CD14-positive monocyte (primary cell): ENCODE results near the gene YWHAQ. TPM values are rescaled to one million over a fixed set of nuclear protein-coding genes. Genes with fewer than 3 reads are reported as not detected.

ENCODE experiments used
- DNase-seq, 3 donors: peaks; one replicate each; pipeline ENCODE4 v3.0.0-alpha.2; 2011 to 2022
- H2AFZ ChIP-seq: 2 replicates; pipeline ENCODE4 v1.6.0; 2012; ENCODE audit warnings: mild to moderate bottlenecking, low read depth, low read length, inconsistent platforms; ENCODE audit not compliant: insufficient read depth, poor library complexity, severe bottlenecking
- H3K27ac ChIP-seq, 2 donors: 1 replicate in 1 of 2; 2 replicates in 1 of 2; pipeline ENCODE4 v1.5.1; 2012 to 2013; ENCODE audit warnings: low read length in 2 of 2, control low read depth in 1 of 2, inconsistent platforms in 1 of 2, low read depth in 1 of 2, mild to moderate bottlenecking in 1 of 2
- H3K27me3 ChIP-seq, 2 donors: one replicate each; pipeline versions ENCODE4 v1.6.0 to v1.6.1; 2011 to 2013; ENCODE audit warnings: low read length in 2 of 2; ENCODE audit not compliant: control insufficient read depth in 2 of 2, insufficient read depth in 2 of 2
- H3K36me3 ChIP-seq, 2 donors: replicated peaks in 1 of 2; 1 replicate in 1 of 2; 2 replicates in 1 of 2; pipeline versions ENCODE4 v1.5.1 to v1.6.1; 2012 to 2013; ENCODE audit warnings: low read length in 2 of 2, control low read depth in 1 of 2, inconsistent platforms in 1 of 2, mild to moderate bottlenecking in 1 of 2; ENCODE audit not compliant: insufficient read depth in 2 of 2, control insufficient read depth in 1 of 2
- H3K4me1 ChIP-seq, 2 donors: 1 replicate in 1 of 2; 2 replicates in 1 of 2; pipeline versions ENCODE4 v1.5.1 to v1.6.1; 2012 to 2013; ENCODE audit warnings: low read length in 2 of 2, control low read depth in 1 of 2, inconsistent platforms in 1 of 2, mild to moderate bottlenecking in 1 of 2, moderate library complexity in 1 of 2; ENCODE audit not compliant: insufficient read depth in 2 of 2, control insufficient read depth in 1 of 2
- H3K4me2 ChIP-seq: replicated peaks from 2 replicates; pipeline ENCODE3; 2012; ENCODE audit warnings: low read length, moderate library complexity, mild to moderate bottlenecking; ENCODE audit not compliant: poor library complexity, severe bottlenecking; ENCODE audit errors: extremely low read depth
- H3K4me3 ChIP-seq, 3 experiments: fragments of 200-600 bp in 1 of 3; sonication (generic) in 1 of 3; replicated peaks in 1 of 3; 1 replicate in 2 of 3; 2 replicates in 1 of 3; pipeline ENCODE4 v1.5.1; 2011 to 2013; ENCODE audit warnings: low read length in 3 of 3, mild to moderate bottlenecking in 3 of 3, control low read depth in 2 of 3, low read depth in 2 of 3, inconsistent platforms in 1 of 3, moderate library complexity in 1 of 3
- H3K79me2 ChIP-seq: 2 replicates; pipeline ENCODE4 v1.6.0; 2012; ENCODE audit warnings: mild to moderate bottlenecking, control low read depth, inconsistent platforms, low read length, moderate library complexity; ENCODE audit not compliant: insufficient read depth
- H3K9ac ChIP-seq: 2 replicates; pipeline ENCODE4 v1.6.0; 2017; ENCODE audit warnings: low read length, mild to moderate bottlenecking; ENCODE audit not compliant: insufficient read depth, poor library complexity, severe bottlenecking
- H3K9me3 ChIP-seq, 2 donors: replicated peaks in 1 of 2; 1 replicate in 1 of 2; 2 replicates in 1 of 2; pipeline versions ENCODE4 v1.5.1 to v1.6.1; 2012 to 2013; ENCODE audit warnings: low read length in 2 of 2, control low read depth in 1 of 2; ENCODE audit not compliant: control insufficient read depth in 1 of 2, insufficient read depth in 1 of 2
- H4K20me1 ChIP-seq: 2 replicates; pipeline ENCODE4 v1.6.0; 2012; ENCODE audit warnings: mild to moderate bottlenecking, low read length, control low read depth, moderate library complexity; ENCODE audit not compliant: insufficient read depth
- H3K27ac Mint-ChIP-seq, 7 donors: one replicate each; pipeline ENCODE4 v1.8.0; 2020; ENCODE audit warnings: mild to moderate bottlenecking in 7 of 7, mixed read lengths in 7 of 7, moderate library complexity in 6 of 7, inconsistent platforms in 2 of 7
- H3K27me3 Mint-ChIP-seq, 3 donors: one replicate each; pipeline ENCODE4 v1.8.0; 2021 to 2022; ENCODE audit warnings: low read depth in 3 of 3, mild to moderate bottlenecking in 3 of 3, mixed read lengths in 3 of 3, moderate library complexity in 3 of 3, inconsistent platforms in 1 of 3
- H3K36me3 Mint-ChIP-seq, 2 donors: one replicate each; pipeline ENCODE4 v1.8.0; 2020; ENCODE audit warnings: mixed read lengths in 2 of 2, inconsistent platforms in 1 of 2, mild to moderate bottlenecking in 1 of 2
- H3K4me1 Mint-ChIP-seq: one replicate; pipeline ENCODE4 v1.8.0; 2020; ENCODE audit warnings: mild to moderate bottlenecking, mixed read lengths
- H3K4me3 Mint-ChIP-seq, 2 donors: one replicate each; pipeline ENCODE4 v1.8.0; 2020; ENCODE audit warnings: mild to moderate bottlenecking in 2 of 2, mixed read lengths in 2 of 2, moderate library complexity in 1 of 2
- H3K9me3 Mint-ChIP-seq, 7 donors: one replicate each; pipeline ENCODE4 v1.8.0; 2020 to 2022; ENCODE audit warnings: mixed read lengths in 7 of 7, mild to moderate bottlenecking in 6 of 7, moderate library complexity in 6 of 7, inconsistent platforms in 2 of 7
- WGBS: methylation state at CpG from one replicate; pipeline ENCODE4 v1.1.5; 2013; ENCODE audit warnings: missing lambda C conversion rate; ENCODE audit not compliant: insufficient coverage; 5-methylcytosine and 5-hydroxymethylcytosine counted together
- intact Hi-C, 2 donors: fragments of 100-400 bp; cut with micrococcal nuclease; formaldehyde crosslinking; loops; one replicate each; pipeline versions ENCODE4 v1.15.0 to v1.15.1; 2023
- polyA plus RNA-seq, 3 donors: library from polyadenylated mRNA; depleted of rRNA in 1 of 3; unstranded in 2 of 3; stranded (reverse) in 1 of 3; fragments of 300-500 nt in 2 of 3; fragments of >200 nt in 1 of 3; fragmentation: Illumina TruSeq in 2 of 3; gene quantifications; 1 replicate in 2 of 3; 2 replicates in 1 of 3; pipeline ENCODE4 v1.2.3, GENCODE V29; 2012 to 2021
- TF ChIP-seq, protein P1 (sequence below): fragments of 200-600 bp; IDR thresholded peaks from one replicate; pipeline ENCODE4 v1.8.0; 2022; ENCODE audit warnings: antibody characterized with exemption, mild to moderate bottlenecking

The YWHAQ gene
- polyA plus RNA-seq, 3 donors, result 60.9 to 173 (median 165) TPM

GRCh38 chr2:9573013-9573720 is 57.6 kb downstream of the YWHAQ start:
- H3K9me3 ChIP-seq, result no peaks in the 10 kb centered on the region
- no CpG with 5 or more reads among the region's 1 CpG for WGBS
- no peak overlapping the region for H3K4me3 Mint-ChIP-seq

GRCh38 chr2:9570182-9571060 is 60.4 kb downstream of the YWHAQ start:
- Mint-ChIP-seq H3K27ac (peak overlapping the region in 1 of 7 donors; percentile 27), H3K4me1 (no peaks in the 10 kb centered on the region), H3K9me3 (no peaks in the 10 kb centered on the region), H3K36me3 (no peaks in the 10 kb centered on the region), H3K27me3 (peaks cover 0 to 1% (median 0%) of the 10 kb centered on the region in 3 donors), H3K4me3 (no peak overlapping the region)
- TF ChIP-seq, protein P1, sequence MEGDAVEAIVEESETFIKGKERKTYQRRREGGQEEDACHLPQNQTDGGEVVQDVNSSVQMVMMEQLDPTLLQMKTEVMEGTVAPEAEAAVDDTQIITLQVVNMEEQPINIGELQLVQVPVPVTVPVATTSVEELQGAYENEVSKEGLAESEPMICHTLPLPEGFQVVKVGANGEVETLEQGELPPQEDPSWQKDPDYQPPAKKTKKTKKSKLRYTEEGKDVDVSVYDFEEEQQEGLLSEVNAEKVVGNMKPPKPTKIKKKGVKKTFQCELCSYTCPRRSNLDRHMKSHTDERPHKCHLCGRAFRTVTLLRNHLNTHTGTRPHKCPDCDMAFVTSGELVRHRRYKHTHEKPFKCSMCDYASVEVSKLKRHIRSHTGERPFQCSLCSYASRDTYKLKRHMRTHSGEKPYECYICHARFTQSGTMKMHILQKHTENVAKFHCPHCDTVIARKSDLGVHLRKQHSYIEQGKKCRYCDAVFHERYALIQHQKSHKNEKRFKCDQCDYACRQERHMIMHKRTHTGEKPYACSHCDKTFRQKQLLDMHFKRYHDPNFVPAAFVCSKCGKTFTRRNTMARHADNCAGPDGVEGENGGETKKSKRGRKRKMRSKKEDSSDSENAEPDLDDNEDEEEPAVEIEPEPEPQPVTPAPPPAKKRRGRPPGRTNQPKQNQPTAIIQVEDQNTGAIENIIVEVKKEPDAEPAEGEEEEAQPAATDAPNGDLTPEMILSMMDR, result no peak
- H3K27me3 ChIP-seq, result no peaks in the 10 kb centered on the region
- H3K9me3 ChIP-seq, result no peaks in the 10 kb centered on the region
- no peak overlapping the region for H3K4me2 ChIP-seq
- no peak overlapping the region for H3K9ac ChIP-seq
- H3K27ac ChIP-seq, result no peak overlapping the region
- H3K4me1 ChIP-seq, result no peaks in the 10 kb centered on the region
- no peak overlapping the region for H3K4me3 ChIP-seq
- no peaks in the 10 kb centered on the region for H3K79me2 ChIP-seq
- intact Hi-C loops, result no loop called here
- DNase-seq, result no peak
- no peak overlapping the region for H2AFZ ChIP-seq
- WGBS, result 83% methylated on average over 1 of the region's 4 CpGs
- H3K36me3 ChIP-seq, result no peaks in the 10 kb centered on the region
- H4K20me1 ChIP-seq, result no peaks in the 10 kb centered on the region

More at GRCh38 chr2:9573013-9573720, 57.6 kb downstream of the YWHAQ start:
- Mint-ChIP-seq H3K27me3 (peaks cover 0 to 1% (median 0%) of the 10 kb centered on the region in 3 donors), H3K36me3 (no peaks in the 10 kb centered on the region), H3K27ac (no peak overlapping the region), H3K4me1 (no peaks in the 10 kb centered on the region), H3K9me3 (no peaks in the 10 kb centered on the region)
- no peaks in the 10 kb centered on the region for H3K36me3 ChIP-seq
- H3K79me2 ChIP-seq, result no peaks in the 10 kb centered on the region
- intact Hi-C loops, result no loop called here
- no peaks in the 10 kb centered on the region for H3K4me1 ChIP-seq
- no peak overlapping the region for H2AFZ ChIP-seq
- no peak overlapping the region for H3K4me3 ChIP-seq
- no peaks in the 10 kb centered on the region for H3K27me3 ChIP-seq
- no peaks in the 10 kb centered on the region for H4K20me1 ChIP-seq
- DNase-seq, result no peak
- H3K4me2 ChIP-seq, result no peak overlapping the region
- H3K27ac ChIP-seq, result no peak overlapping the region
- TF ChIP-seq, protein P1, result no peak
- no peak overlapping the region for H3K9ac ChIP-seq
